Umbilical cord (tissue), 2 donors: ENCODE results near the gene GRIN3B. TPM values are rescaled to one million over a fixed set of nuclear protein-coding genes. Genes with fewer than 3 reads are reported as not detected.

Experiments used
- DNase-seq: peaks from one replicate; pipeline ENCODE4 v3.0.0-alpha.2; 2015; ENCODE audit warnings: low spot score
- total RNA-seq: library from RNA; depleted of rRNA; stranded (reverse); fragments of >200 nt; gene quantifications from one replicate; pipeline ENCODE4 v1.2.3, GENCODE V29; 2014; ENCODE audit warnings: low replicate concordance; ENCODE audit not compliant: insufficient read depth

The GRIN3B gene
- total RNA-seq, 1 donor from 2014 or later = not detected

- DNase-seq = no peak
Observed at GRCh38 chr19:990746-991145, 9.5 kb upstream of the GRIN3B start.

GRCh38 chr19:991174-991931 lies 8.9 kb upstream of the GRIN3B start:
- no peak for DNase-seq

GRCh38 chr19:991932-992669 lies 8.1 kb upstream of the GRIN3B start:
- DNase-seq = no peak

GRCh38 chr19:992670-993055 lies 7.6 kb upstream of the GRIN3B start:
- DNase-seq = no peak

GRCh38 chr19:993361-993830 lies 6.8 kb upstream of the GRIN3B start:
- DNase-seq = no peak

GRCh38 chr19:993831-994393 lies 6.3 kb upstream of the GRIN3B start:
- DNase-seq = no peak

- DNase-seq = no peak
Observed at GRCh38 chr19:994516-994915, 5.7 kb upstream of the GRIN3B start.

- DNase-seq = no peak
Observed at GRCh38 chr19:995051-995827, 5.0 kb upstream of the GRIN3B start.

- peak; percentile 51 for DNase-seq
Observed at GRCh38 chr19:996051-996838, 4.0 kb upstream of the GRIN3B start.

- DNase-seq = no peak
Observed at GRCh38 chr19:998064-998463, 2.2 kb upstream of the GRIN3B start.

- no peak for DNase-seq
Observed at GRCh38 chr19:999379-999719, 870 bp upstream of the GRIN3B start.

- no peak for DNase-seq
Observed at GRCh38 chr19:1000591-1001537, 645 bp downstream of the GRIN3B start.

GRCh38 chr19:1001538-1002166 lies 1.4 kb downstream of the GRIN3B start:
- DNase-seq = no peak

GRCh38 chr19:1002600-1002999 lies 2.4 kb downstream of the GRIN3B start:
- no peak for DNase-seq

GRCh38 chr19:1003283-1003682 lies 3.1 kb downstream of the GRIN3B start:
- DNase-seq = no peak

GRCh38 chr19:1004204-1004802 lies 4.1 kb downstream of the GRIN3B start:
- DNase-seq = no peak

GRCh38 chr19:1004803-1005664 lies 4.8 kb downstream of the GRIN3B start:
- DNase-seq = no peak

- no peak for DNase-seq
Observed at GRCh38 chr19:1006711-1007398, 6.6 kb downstream of the GRIN3B start.
